Measurements from ENCODE around the gene ARHGAP22.

GRCh38 chr10:48410503-48410902 is 194.4 kb downstream of the ARHGAP22 start:
- TF ChIP-seq CTCF (IDR thresholded peaks at IDR 0.05; ENCODE audit: insufficient read depth, low read length) (no peak), GABPA (IDR thresholded peaks at IDR 0.05; ENCODE audit: low read depth) (no peak)
